CD4-positive, alpha-beta T cell (primary cell): ENCODE data around the gene C5orf46. TPM values are rescaled to one million over a fixed set of nuclear protein-coding genes. Genes with fewer than 3 reads are reported as not detected.

ENCODE experiments used
- ATAC-seq: fragments of 200-7000 bp; cut with Tn5 transposase; one replicate; pipeline ENCODE4 v1.10.0; 2022; ENCODE audit warnings: mild to moderate bottlenecking; ENCODE audit not compliant: poor library complexity
- CTCF ChIA-PET: fragments of 350-600 bp; sonication (Branson Sonifier 250); formaldehyde crosslinking; loops from one replicate; lab custom pipeline; 2021; ENCODE audit warnings: antibody characterized with exemption, inconsistent platforms; lab: Charles Lee
- POLR2A ChIA-PET: fragments of 350-600 bp; sonication (Branson Sonifier 250); formaldehyde crosslinking; loops from one replicate; lab custom pipeline; 2021; ENCODE audit warnings: antibody characterized with exemption, inconsistent platforms; lab: Charles Lee
- DNase-seq, 14 experiments: peaks; one replicate each; pipeline ENCODE4 v3.0.0-alpha.2; 2013 to 2020; ENCODE audit warnings: mixed read lengths in 2 of 14
- H3K27ac ChIP-seq, 2 donors: one replicate each; pipeline versions ENCODE4 v1.5.1 to v1.7.0; 2013; ENCODE audit warnings: low read length in 2 of 2, low read depth in 1 of 2, mild to moderate bottlenecking in 1 of 2
- H3K27me3 ChIP-seq, 2 experiments: 1 replicate in 1 of 2; 2 replicates in 1 of 2; pipeline versions ENCODE4 v1.6.1 to v1.7.0; 2013; ENCODE audit warnings: low read length in 2 of 2, control low read depth in 1 of 2, mild to moderate bottlenecking in 1 of 2, moderate library complexity in 1 of 2; ENCODE audit not compliant: insufficient read depth in 2 of 2, control insufficient read depth in 1 of 2
- H3K36me3 ChIP-seq: one replicate; pipeline ENCODE4 v1.6.1; 2013; ENCODE audit warnings: low read length, control low read depth; ENCODE audit not compliant: insufficient read depth
- H3K4me1 ChIP-seq: one replicate; pipeline ENCODE4 v1.6.1; 2013; ENCODE audit warnings: low read length, control low read depth; ENCODE audit not compliant: insufficient read depth
- H3K4me3 ChIP-seq: one replicate; pipeline ENCODE4 v1.5.1; 2013; ENCODE audit warnings: mild to moderate bottlenecking, low read length, moderate library complexity
- H3K9me3 ChIP-seq, 2 experiments: 1 replicate in 1 of 2; 2 replicates in 1 of 2; pipeline versions ENCODE4 v1.6.1 to v1.7.0; 2013; ENCODE audit warnings: low read length in 2 of 2, mild to moderate bottlenecking in 2 of 2, control low read depth in 1 of 2, moderate library complexity in 1 of 2; ENCODE audit not compliant: control insufficient read depth in 1 of 2, insufficient read depth in 1 of 2
- H3K27ac Mint-ChIP-seq: one replicate; pipeline ENCODE4 v1.8.0; 2020; ENCODE audit warnings: mixed read lengths
- H3K27me3 Mint-ChIP-seq: one replicate; pipeline ENCODE4 v1.8.0; 2021; ENCODE audit warnings: mixed read lengths
- H3K36me3 Mint-ChIP-seq: one replicate; pipeline ENCODE4 v1.8.0; 2021; ENCODE audit warnings: low read depth, mixed read lengths
- H3K4me1 Mint-ChIP-seq: one replicate; pipeline ENCODE4 v1.8.0; 2021; ENCODE audit warnings: low read depth, mixed read lengths
- H3K4me3 Mint-ChIP-seq: one replicate; pipeline ENCODE4 v1.8.0; 2020; ENCODE audit warnings: mild to moderate bottlenecking, mixed read lengths
- H3K9me3 Mint-ChIP-seq: one replicate; pipeline ENCODE4 v1.8.0; 2020; ENCODE audit warnings: mixed read lengths
- CTCF ChIP-seq: fragments of 200-600 bp; IDR thresholded peaks from one replicate; pipeline ENCODE4 v1.8.0; 2022; ENCODE audit warnings: antibody characterized with exemption, mild to moderate bottlenecking
- intact Hi-C, 2 experiments: fragments of 100-400 bp; cut with DNase I in 1 of 2; cut with micrococcal nuclease in 1 of 2; formaldehyde crosslinking; loops; one replicate each; pipeline versions ENCODE4 v1.15.1 to v1.9.0; 2023 to 2025; cut with DNase I, micrococcal nuclease
- total RNA-seq, 174 experiments: library from RNA in 2 of 174; stranded (reverse) in 2 of 174; gene quantifications; one replicate each; pipeline ENCODE4 v1.2.3 and lab custom pipeline; 2021 to 2026

The C5orf46 gene
- total RNA-seq, 2 experiments from 2014 or later, result not detected

GRCh38 chr5:147939431-147940114 lies 33.2 kb upstream of the C5orf46 start:
- H3K27ac ChIP-seq, result no peak overlapping the region
- no peak for TF ChIP-seq CTCF
- ATAC-seq (no peak), DNase-seq (no peak)
- H3K4me3 ChIP-seq, result no peak overlapping the region
- ChIA-PET CTCF (no interaction called here), POLR2A (no interaction called here)
- H3K9me3 ChIP-seq, result peaks cover 0 to 6% of the 10 kb centered on the region in 2 experiments
- no peaks in the 10 kb centered on the region for H3K4me1 ChIP-seq
- no peak overlapping the region for H3K27ac Mint-ChIP-seq
- H3K4me1 Mint-ChIP-seq, result no peaks in the 10 kb centered on the region
- no peaks in the 10 kb centered on the region for H3K9me3 Mint-ChIP-seq
- H3K36me3 ChIP-seq, result no peaks in the 10 kb centered on the region
- H3K27me3 Mint-ChIP-seq, result no peaks in the 10 kb centered on the region
- no peaks in the 10 kb centered on the region for H3K36me3 Mint-ChIP-seq
- H3K27me3 ChIP-seq, result no peaks in the 10 kb centered on the region
- H3K4me3 Mint-ChIP-seq, result no peak overlapping the region
- intact Hi-C loops, result no loop called here

GRCh38 chr5:147935032-147935431 lies 28.7 kb upstream of the C5orf46 start:
- intact Hi-C loops, result no loop called here
- Histone ChIP-seq H3K36me3 (no peaks in the 10 kb centered on the region), H3K4me3 (no peak overlapping the region), H3K27me3 (no peaks in the 10 kb centered on the region), H3K4me1 (no peaks in the 10 kb centered on the region), H3K9me3 (peaks cover 0 to 6% of the 10 kb centered on the region in 2 experiments), H3K27ac (no peak overlapping the region)
- Mint-ChIP-seq H3K27me3 (no peaks in the 10 kb centered on the region), H3K4me1 (no peaks in the 10 kb centered on the region), H3K27ac (no peak overlapping the region), H3K9me3 (peaks cover 2% of the 10 kb centered on the region), H3K36me3 (no peaks in the 10 kb centered on the region), H3K4me3 (no peak overlapping the region)
- no peak for ATAC-seq
- ChIA-PET CTCF (no interaction called here), POLR2A (no interaction called here)
- TF ChIP-seq CTCF, result no peak
- peak in 1 of 14 experiments; percentile 9 for DNase-seq

- Histone ChIP-seq H3K4me1 (no peaks in the 10 kb centered on the region), H3K9me3 (no peaks in the 10 kb centered on the region), H3K27ac (no peak overlapping the region), H3K4me3 (no peak overlapping the region), H3K36me3 (no peaks in the 10 kb centered on the region), H3K27me3 (no peaks in the 10 kb centered on the region)
- Mint-ChIP-seq H3K4me1 (no peaks in the 10 kb centered on the region), H3K36me3 (no peaks in the 10 kb centered on the region), H3K4me3 (no peak overlapping the region), H3K27me3 (peaks cover 4% of the 10 kb centered on the region), H3K9me3 (peaks cover 5% of the 10 kb centered on the region), H3K27ac (no peak overlapping the region)
- no peak for ATAC-seq
- ChIA-PET CTCF (no interaction called here), POLR2A (no interaction called here)
- DNase-seq, result no peak
- no peak for TF ChIP-seq CTCF
- intact Hi-C loops, result no loop called here
Measured at GRCh38 chr5:147930769-147931168, 24.4 kb upstream of the C5orf46 start.
